Neural cell (in vitro differentiated cells): ENCODE results near the gene PTPRU. TPM values are rescaled to one million over a fixed set of nuclear protein-coding genes. Genes with fewer than 3 reads are reported as not detected.

Source experiments
- H2AFZ ChIP-seq: fragments of 200-600, 300-800 bp; sonication (generic), shearing (Covaris generic); 2 replicates; pipeline ENCODE4 v1.6.0; 2014; ENCODE audit warnings: low read depth, mild to moderate bottlenecking, antibody characterized with exemption, low read length, moderate library complexity
- H3F3A ChIP-seq: fragments of 200-600 bp; shearing (Covaris generic); 2 replicates; pipeline ENCODE4 v1.6.1; 2016; ENCODE audit warnings: mild to moderate bottlenecking, moderate library complexity, mixed read lengths, antibody characterized with exemption, low read length; ENCODE audit not compliant: insufficient read depth, poor library complexity, severe bottlenecking
- H3K27ac ChIP-seq: fragments of 200-600, 300-800 bp; sonication (generic), shearing (Covaris generic); 2 replicates; pipeline ENCODE4 v1.5.1; 2014; ENCODE audit warnings: mild to moderate bottlenecking, low read length, moderate library complexity
- H3K27me3 ChIP-seq: fragments of 300-800, 200-600 bp; sonication (generic), shearing (Covaris generic); 2 replicates; pipeline ENCODE4 v1.6.0; 2014; ENCODE audit warnings: mild to moderate bottlenecking, low read depth, low read length, moderate library complexity; ENCODE audit not compliant: insufficient read depth
- H3K36me3 ChIP-seq: fragments of 300-800, 200-600 bp; sonication (generic), shearing (Covaris generic); 2 replicates; pipeline ENCODE4 v1.5.1; 2014; ENCODE audit warnings: mild to moderate bottlenecking, antibody characterized with exemption, low read length, moderate library complexity; ENCODE audit not compliant: insufficient read depth
- H3K4me2 ChIP-seq: fragments of 300-800, 200-600 bp; sonication (generic), shearing (Covaris generic); 2 replicates; pipeline ENCODE4 v1.6.0; 2014; ENCODE audit warnings: mild to moderate bottlenecking, low read length
- H3K4me3 ChIP-seq: fragments of 300-800, 200-600 bp; sonication (generic), shearing (Covaris generic); 2 replicates; pipeline ENCODE4 v1.5.1; 2014; ENCODE audit warnings: mild to moderate bottlenecking, low read length, moderate library complexity
- H3K79me2 ChIP-seq: fragments of 200-600 bp; shearing (Covaris generic); replicated peaks from 2 replicates; pipeline ENCODE4 v1.6.0; 2014; ENCODE audit warnings: mild to moderate bottlenecking, low read length, moderate library complexity; ENCODE audit not compliant: insufficient read depth
- H3K9ac ChIP-seq: fragments of 300-800, 200-600 bp; sonication (generic), shearing (Covaris generic); 2 replicates; pipeline ENCODE4 v1.6.1; 2016; ENCODE audit warnings: mild to moderate bottlenecking, low read length, mixed read lengths
- H3K9me2 ChIP-seq: fragments of 200-600 bp; shearing (Covaris generic); 2 replicates; pipeline ENCODE4 v1.6.1; 2016; ENCODE audit warnings: mild to moderate bottlenecking, low read length, mixed read lengths; ENCODE audit not compliant: insufficient read depth
- H3K9me3 ChIP-seq: fragments of 200-600, 300-800 bp; sonication (generic), shearing (Covaris generic); 2 replicates; pipeline ENCODE4 v1.6.1; 2016; ENCODE audit warnings: mild to moderate bottlenecking, mixed run types, low read length, moderate library complexity, mixed read lengths
- H4K20me1 ChIP-seq: fragments of 200-600 bp; shearing (Covaris generic); 2 replicates; pipeline ENCODE4 v1.6.1; 2016; ENCODE audit warnings: mild to moderate bottlenecking, mixed run types; ENCODE audit not compliant: insufficient read depth
- EP300 ChIP-seq: fragments of 450-650 bp; conservative IDR thresholded peaks from 2 replicates; pipeline ENCODE4 v1.6.1; 2014; ENCODE audit warnings: antibody characterized with exemption, mild to moderate bottlenecking, moderate library complexity; ENCODE audit not compliant: poor library complexity, severe bottlenecking
- EZH2 ChIP-seq: fragments of 200-600, 300-800 bp; shearing (Covaris generic), sonication (generic); IDR thresholded peaks from 2 replicates; pipeline ENCODE4 v1.6.1; 2014; ENCODE audit warnings: antibody characterized with exemption, low read length, borderline replicate concordance, mild to moderate bottlenecking; ENCODE audit not compliant: insufficient read depth, poor library complexity, severe bottlenecking
- MXI1 ChIP-seq: fragments of 450-650 bp; conservative IDR thresholded peaks from 2 replicates; pipeline ENCODE4 v1.6.1; 2014; ENCODE audit warnings: antibody characterized with exemption, mild to moderate bottlenecking; ENCODE audit not compliant: poor library complexity, severe bottlenecking
- POLR2AphosphoS5 ChIP-seq: IDR thresholded peaks from 2 replicates; pipeline ENCODE4 v1.6.1; 2012
- RAD21 ChIP-seq: fragments of 450-650 bp; conservative IDR thresholded peaks from 2 replicates; pipeline ENCODE4 v1.6.1; 2014; ENCODE audit warnings: antibody characterized with exemption, mild to moderate bottlenecking, moderate library complexity
- SMC3 ChIP-seq: fragments of 450-650 bp; conservative IDR thresholded peaks from 2 replicates; pipeline ENCODE4 v1.6.1; 2014; ENCODE audit warnings: antibody characterized with exemption, mild to moderate bottlenecking, moderate library complexity; ENCODE audit not compliant: poor library complexity
- TAF1 ChIP-seq: IDR thresholded peaks from 2 replicates; pipeline ENCODE4 v1.6.1; 2012; ENCODE audit warnings: low read depth
- polyA plus RNA-seq: library from polyadenylated mRNA; depleted of rRNA; stranded (reverse); fragments of >200 nt; gene quantifications from 2 replicates; pipeline ENCODE4 v1.2.3, GENCODE V29; 2014
- TF ChIP-seq, protein P1 (sequence below): IDR thresholded peaks from 2 replicates; pipeline ENCODE4 v1.6.1; 2012; ENCODE audit warnings: borderline replicate concordance
- TF ChIP-seq, protein P2 (sequence below): fragments of 450-650 bp; IDR thresholded peaks from 2 replicates; pipeline ENCODE4 v1.5.1; 2014; ENCODE audit warnings: antibody characterized with exemption, mild to moderate bottlenecking, moderate library complexity; ENCODE audit not compliant: poor library complexity, severe bottlenecking

The PTPRU gene
- polyA plus RNA-seq, 1 donor from 2014 or later: 5.0 TPM

DNA sequence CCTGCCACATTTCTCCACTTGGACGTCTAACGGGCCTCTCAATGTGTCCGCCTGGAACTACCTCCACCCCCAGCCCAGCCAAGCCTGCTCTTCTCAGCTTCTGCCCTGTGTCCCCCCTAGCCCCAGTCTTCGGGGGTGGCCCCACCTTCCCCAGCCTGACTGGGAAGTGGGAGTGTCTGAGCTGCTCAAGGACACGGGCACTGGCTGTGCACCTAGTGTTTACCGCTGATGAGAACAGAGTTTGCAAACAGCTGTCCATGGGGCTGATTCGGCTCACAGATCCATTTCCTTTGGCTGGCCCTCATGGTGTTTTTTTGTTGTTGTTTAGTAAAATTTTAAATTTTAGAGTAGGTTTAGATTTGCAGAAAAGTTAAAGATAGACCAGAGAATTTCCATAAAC is 121.1 kb downstream of the PTPRU start:
- peaks cover 3% of the 10 kb centered on the region for H3F3A ChIP-seq
- no peaks in the 10 kb centered on the region for H3K9me3 ChIP-seq
- no peak overlapping the region for H3K27ac ChIP-seq
- no peak overlapping the region for H3K4me2 ChIP-seq
- H3K27me3 ChIP-seq: no peaks in the 10 kb centered on the region
- H4K20me1 ChIP-seq: no peaks in the 10 kb centered on the region
- no peaks in the 10 kb centered on the region for H3K9me2 ChIP-seq
- no peaks in the 10 kb centered on the region for H3K36me3 ChIP-seq
- H3K9ac ChIP-seq: no peak overlapping the region
- TF ChIP-seq RAD21 (no peak), MXI1 (no peak), EZH2 (no peak), POLR2AphosphoS5 (no peak), TAF1 (no peak), EP300 (no peak), SMC3 (no peak)
- TF ChIP-seq, protein P1, sequence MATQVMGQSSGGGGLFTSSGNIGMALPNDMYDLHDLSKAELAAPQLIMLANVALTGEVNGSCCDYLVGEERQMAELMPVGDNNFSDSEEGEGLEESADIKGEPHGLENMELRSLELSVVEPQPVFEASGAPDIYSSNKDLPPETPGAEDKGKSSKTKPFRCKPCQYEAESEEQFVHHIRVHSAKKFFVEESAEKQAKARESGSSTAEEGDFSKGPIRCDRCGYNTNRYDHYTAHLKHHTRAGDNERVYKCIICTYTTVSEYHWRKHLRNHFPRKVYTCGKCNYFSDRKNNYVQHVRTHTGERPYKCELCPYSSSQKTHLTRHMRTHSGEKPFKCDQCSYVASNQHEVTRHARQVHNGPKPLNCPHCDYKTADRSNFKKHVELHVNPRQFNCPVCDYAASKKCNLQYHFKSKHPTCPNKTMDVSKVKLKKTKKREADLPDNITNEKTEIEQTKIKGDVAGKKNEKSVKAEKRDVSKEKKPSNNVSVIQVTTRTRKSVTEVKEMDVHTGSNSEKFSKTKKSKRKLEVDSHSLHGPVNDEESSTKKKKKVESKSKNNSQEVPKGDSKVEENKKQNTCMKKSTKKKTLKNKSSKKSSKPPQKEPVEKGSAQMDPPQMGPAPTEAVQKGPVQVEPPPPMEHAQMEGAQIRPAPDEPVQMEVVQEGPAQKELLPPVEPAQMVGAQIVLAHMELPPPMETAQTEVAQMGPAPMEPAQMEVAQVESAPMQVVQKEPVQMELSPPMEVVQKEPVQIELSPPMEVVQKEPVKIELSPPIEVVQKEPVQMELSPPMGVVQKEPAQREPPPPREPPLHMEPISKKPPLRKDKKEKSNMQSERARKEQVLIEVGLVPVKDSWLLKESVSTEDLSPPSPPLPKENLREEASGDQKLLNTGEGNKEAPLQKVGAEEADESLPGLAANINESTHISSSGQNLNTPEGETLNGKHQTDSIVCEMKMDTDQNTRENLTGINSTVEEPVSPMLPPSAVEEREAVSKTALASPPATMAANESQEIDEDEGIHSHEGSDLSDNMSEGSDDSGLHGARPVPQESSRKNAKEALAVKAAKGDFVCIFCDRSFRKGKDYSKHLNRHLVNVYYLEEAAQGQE: no peak
- TF ChIP-seq, protein P2, sequence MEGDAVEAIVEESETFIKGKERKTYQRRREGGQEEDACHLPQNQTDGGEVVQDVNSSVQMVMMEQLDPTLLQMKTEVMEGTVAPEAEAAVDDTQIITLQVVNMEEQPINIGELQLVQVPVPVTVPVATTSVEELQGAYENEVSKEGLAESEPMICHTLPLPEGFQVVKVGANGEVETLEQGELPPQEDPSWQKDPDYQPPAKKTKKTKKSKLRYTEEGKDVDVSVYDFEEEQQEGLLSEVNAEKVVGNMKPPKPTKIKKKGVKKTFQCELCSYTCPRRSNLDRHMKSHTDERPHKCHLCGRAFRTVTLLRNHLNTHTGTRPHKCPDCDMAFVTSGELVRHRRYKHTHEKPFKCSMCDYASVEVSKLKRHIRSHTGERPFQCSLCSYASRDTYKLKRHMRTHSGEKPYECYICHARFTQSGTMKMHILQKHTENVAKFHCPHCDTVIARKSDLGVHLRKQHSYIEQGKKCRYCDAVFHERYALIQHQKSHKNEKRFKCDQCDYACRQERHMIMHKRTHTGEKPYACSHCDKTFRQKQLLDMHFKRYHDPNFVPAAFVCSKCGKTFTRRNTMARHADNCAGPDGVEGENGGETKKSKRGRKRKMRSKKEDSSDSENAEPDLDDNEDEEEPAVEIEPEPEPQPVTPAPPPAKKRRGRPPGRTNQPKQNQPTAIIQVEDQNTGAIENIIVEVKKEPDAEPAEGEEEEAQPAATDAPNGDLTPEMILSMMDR: no peak
- no peaks in the 10 kb centered on the region for H3K79me2 ChIP-seq
- H3K4me3 ChIP-seq: no peak overlapping the region
- no peak overlapping the region for H2AFZ ChIP-seq

DNA sequence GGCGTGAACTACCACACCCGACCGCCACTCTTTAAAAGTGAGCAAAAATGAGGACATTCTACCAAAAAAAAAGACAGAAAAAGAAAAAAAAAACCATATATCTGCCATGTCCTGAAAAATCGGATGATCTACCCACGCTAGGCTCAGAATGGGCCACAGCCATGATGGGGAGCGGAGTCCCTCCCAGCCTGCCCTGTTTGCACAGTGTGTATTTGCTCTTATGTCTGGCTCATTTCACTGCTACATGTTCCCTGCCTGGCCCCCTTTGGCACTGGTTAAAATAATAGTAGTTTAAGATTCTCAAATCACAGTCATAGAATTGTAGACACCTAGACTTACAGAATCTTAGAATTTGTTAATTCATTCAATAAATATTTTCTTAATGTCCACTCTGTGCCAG is 121.9 kb downstream of the PTPRU start:
- H3K4me3 ChIP-seq: no peak overlapping the region
- H3K79me2 ChIP-seq: no peaks in the 10 kb centered on the region
- peaks cover 3% of the 10 kb centered on the region for H3F3A ChIP-seq
- no peak overlapping the region for H3K9ac ChIP-seq
- no peak overlapping the region for H3K4me2 ChIP-seq
- no peaks in the 10 kb centered on the region for H4K20me1 ChIP-seq
- no peak overlapping the region for H3K27ac ChIP-seq
- H3K9me2 ChIP-seq: no peaks in the 10 kb centered on the region
- H3K27me3 ChIP-seq: no peaks in the 10 kb centered on the region
- H3K36me3 ChIP-seq: no peaks in the 10 kb centered on the region
- no peaks in the 10 kb centered on the region for H3K9me3 ChIP-seq
- TF ChIP-seq TAF1 (no peak), EP300 (no peak), SMC3 (no peak), MXI1 (no peak), EZH2 (no peak), RAD21 (no peak), POLR2AphosphoS5 (no peak)
- TF ChIP-seq, protein P2: no peak
- TF ChIP-seq, protein P1: no peak
- H2AFZ ChIP-seq: no peak overlapping the region
